ENCODE measurements around the gene MRM1. TPM values are rescaled to one million over a fixed set of nuclear protein-coding genes. Genes with fewer than 3 reads are reported as not detected.

MRM1 gene
- total and polyA plus RNA-seq, 2 experiments from 2014 or later: 7.6 to 20.4 TPM

- TF ChIP-seq, protein P1, sequence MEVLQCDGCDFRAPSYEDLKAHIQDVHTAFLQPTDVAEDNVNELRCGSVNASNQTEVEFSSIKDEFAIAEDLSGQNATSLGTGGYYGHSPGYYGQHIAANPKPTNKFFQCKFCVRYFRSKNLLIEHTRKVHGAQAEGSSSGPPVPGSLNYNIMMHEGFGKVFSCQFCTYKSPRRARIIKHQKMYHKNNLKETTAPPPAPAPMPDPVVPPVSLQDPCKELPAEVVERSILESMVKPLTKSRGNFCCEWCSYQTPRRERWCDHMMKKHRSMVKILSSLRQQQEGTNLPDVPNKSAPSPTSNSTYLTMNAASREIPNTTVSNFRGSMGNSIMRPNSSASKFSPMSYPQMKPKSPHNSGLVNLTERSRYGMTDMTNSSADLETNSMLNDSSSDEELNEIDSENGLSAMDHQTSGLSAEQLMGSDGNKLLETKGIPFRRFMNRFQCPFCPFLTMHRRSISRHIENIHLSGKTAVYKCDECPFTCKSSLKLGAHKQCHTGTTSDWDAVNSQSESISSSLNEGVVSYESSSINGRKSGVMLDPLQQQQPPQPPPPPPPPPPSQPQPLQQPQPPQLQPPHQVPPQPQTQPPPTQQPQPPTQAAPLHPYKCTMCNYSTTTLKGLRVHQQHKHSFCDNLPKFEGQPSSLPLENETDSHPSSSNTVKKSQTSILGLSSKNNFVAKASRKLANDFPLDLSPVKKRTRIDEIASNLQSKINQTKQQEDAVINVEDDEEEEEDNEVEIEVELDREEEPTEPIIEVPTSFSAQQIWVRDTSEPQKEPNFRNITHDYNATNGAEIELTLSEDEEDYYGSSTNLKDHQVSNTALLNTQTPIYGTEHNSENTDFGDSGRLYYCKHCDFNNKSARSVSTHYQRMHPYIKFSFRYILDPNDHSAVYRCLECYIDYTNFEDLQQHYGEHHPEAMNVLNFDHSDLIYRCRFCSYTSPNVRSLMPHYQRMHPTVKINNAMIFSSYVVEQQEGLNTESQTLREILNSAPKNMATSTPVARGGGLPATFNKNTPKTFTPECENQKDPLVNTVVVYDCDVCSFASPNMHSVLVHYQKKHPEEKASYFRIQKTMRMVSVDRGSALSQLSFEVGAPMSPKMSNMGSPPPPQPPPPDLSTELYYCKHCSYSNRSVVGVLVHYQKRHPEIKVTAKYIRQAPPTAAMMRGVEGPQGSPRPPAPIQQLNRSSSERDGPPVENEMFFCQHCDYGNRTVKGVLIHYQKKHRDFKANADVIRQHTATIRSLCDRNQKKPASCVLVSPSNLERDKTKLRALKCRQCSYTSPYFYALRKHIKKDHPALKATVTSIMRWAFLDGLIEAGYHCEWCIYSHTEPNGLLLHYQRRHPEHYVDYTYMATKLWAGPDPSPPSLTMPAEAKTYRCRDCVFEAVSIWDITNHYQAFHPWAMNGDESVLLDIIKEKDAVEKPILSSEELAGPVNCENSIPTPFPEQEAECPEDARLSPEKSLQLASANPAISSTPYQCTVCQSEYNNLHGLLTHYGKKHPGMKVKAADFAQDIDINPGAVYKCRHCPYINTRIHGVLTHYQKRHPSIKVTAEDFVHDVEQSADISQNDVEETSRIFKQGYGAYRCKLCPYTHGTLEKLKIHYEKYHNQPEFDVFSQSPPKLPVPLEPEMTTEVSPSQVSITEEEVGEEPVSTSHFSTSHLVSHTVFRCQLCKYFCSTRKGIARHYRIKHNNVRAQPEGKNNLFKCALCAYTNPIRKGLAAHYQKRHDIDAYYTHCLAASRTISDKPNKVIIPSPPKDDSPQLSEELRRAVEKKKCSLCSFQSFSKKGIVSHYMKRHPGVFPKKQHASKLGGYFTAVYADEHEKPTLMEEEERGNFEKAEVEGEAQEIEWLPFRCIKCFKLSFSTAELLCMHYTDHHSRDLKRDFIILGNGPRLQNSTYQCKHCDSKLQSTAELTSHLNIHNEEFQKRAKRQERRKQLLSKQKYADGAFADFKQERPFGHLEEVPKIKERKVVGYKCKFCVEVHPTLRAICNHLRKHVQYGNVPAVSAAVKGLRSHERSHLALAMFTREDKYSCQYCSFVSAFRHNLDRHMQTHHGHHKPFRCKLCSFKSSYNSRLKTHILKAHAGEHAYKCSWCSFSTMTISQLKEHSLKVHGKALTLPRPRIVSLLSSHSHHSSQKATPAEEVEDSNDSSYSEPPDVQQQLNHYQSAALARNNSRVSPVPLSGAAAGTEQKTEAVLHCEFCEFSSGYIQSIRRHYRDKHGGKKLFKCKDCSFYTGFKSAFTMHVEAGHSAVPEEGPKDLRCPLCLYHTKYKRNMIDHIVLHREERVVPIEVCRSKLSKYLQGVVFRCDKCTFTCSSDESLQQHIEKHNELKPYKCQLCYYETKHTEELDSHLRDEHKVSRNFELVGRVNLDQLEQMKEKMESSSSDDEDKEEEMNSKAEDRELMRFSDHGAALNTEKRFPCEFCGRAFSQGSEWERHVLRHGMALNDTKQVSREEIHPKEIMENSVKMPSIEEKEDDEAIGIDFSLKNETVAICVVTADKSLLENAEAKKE (CRISPR knock-in tag; IDR thresholded peaks at IDR 0.05): no peak
- TF ChIP-seq ZNF114 (CRISPR knock-in tag; IDR thresholded peaks at IDR 0.05): no peak
- no peak for TF ChIP-seq NANOG (IDR thresholded peaks at IDR 0.05; ENCODE audit: borderline replicate concordance)
These were observed 9.1 kb downstream of the MRM1 start (continued) for GRCh38 chr17:36610474-36610873.

DNA sequence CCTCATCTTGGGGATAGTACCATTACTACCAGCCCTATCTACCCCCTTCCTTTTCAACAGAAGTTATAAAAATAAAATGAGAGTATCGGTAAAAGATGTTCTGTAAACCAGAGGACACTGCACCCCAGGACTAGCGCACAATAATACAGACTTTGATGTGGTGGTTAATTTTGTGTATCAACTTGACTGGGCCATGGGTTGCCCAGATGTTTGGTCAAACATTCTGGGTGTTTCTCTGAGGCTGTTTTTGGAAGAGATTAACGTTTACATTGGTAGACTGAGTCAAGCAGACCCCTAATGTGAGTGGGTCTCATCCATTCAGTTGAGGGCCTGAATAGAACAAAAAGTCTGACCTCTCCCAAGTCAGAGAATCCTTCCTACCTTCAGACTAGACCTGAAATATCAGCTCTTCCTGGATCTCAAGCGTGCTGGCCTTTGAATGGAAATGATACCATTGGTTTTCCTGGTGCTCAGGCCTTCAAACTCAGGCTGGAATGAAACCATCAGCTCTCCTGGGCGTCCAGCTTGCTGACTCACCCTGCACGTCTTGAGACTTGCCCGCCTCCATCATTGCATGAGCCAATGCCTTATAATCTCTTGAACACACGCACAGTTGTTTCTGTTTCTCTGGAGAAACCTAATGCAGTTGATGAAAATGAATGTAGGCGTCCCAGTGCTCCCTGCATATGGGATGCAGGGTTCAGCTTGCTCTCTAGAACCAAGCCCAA lies 10.1 kb downstream of the MRM1 start:
- H3K4me1 ChIP-seq (ENCODE audit: insufficient read depth): peaks cover 31% of the 10 kb centered on the region
- no peaks in the 10 kb centered on the region for H3K27me3 ChIP-seq (ENCODE audit: insufficient read depth)
- H3K27ac Mint-ChIP-seq: no peak overlapping the region
- H3K27ac ChIP-seq (ENCODE audit: low read depth): no peak overlapping the region
- H3K79me2 ChIP-seq (replicated peaks; ENCODE audit: insufficient read depth): no peaks in the 10 kb centered on the region
- no peaks in the 10 kb centered on the region for H3K9me2 ChIP-seq (ENCODE audit: insufficient read depth)
- peaks cover 12% of the 10 kb centered on the region; the same call in 1 of the 2 replicates for H3F3A ChIP-seq (replicated peaks; ENCODE audit: low read depth)
- H3K36me3 Mint-ChIP-seq (ENCODE audit: low read depth): peaks cover 12% of the 10 kb centered on the region
- peaks cover 37% of the 10 kb centered on the region for H3K4me1 Mint-ChIP-seq
- no peak overlapping the region for H2AFZ ChIP-seq
- H3K4me2 ChIP-seq: no peak overlapping the region
- no peaks in the 10 kb centered on the region; the same call in 2 of the 3 replicates for H3K9me3 Mint-ChIP-seq
- DNase-seq (ENCODE audit: low spot score): no peak
- no peaks in the 10 kb centered on the region for H3K36me3 ChIP-seq (ENCODE audit: insufficient read depth)
- H3K27me3 Mint-ChIP-seq (ENCODE audit: insufficient read depth, low read depth, poor library complexity): peaks cover 12% of the 10 kb centered on the region
- H3K4me3 ChIP-seq: no peak overlapping the region
- H4K20me1 ChIP-seq (replicated peaks; ENCODE audit: insufficient read depth): peaks cover 9% of the 10 kb centered on the region; the same call in 1 of the 2 replicates
- ATAC-seq: no peak
- H3K4me3 Mint-ChIP-seq: no peak overlapping the region
- TF ChIP-seq STAT1 (IDR thresholded peaks at IDR 0.05; ENCODE audit: unreplicated experiment) (no peak), ZNF114 (CRISPR knock-in tag; IDR thresholded peaks at IDR 0.05) (no peak), JUNB (IDR thresholded peaks at IDR 0.05; ENCODE audit: unreplicated experiment) (no peak), POLR2AphosphoS5 (IDR thresholded peaks at IDR 0.05; ENCODE audit: low read depth) (no peak), EZH2 (IDR thresholded peaks at IDR 0.05; ENCODE audit: low read depth, unreplicated experiment) (no peak), NANOG (IDR thresholded peaks at IDR 0.05; ENCODE audit: borderline replicate concordance) (no peak), CREB1 (CRISPR knock-in tag; IDR thresholded peaks at IDR 0.05; ENCODE audit: low read depth) (no peak), EZH2phosphoT487 (IDR thresholded peaks at IDR 0.05; ENCODE audit: unreplicated experiment) (no peak)
- TF ChIP-seq, protein P2, sequence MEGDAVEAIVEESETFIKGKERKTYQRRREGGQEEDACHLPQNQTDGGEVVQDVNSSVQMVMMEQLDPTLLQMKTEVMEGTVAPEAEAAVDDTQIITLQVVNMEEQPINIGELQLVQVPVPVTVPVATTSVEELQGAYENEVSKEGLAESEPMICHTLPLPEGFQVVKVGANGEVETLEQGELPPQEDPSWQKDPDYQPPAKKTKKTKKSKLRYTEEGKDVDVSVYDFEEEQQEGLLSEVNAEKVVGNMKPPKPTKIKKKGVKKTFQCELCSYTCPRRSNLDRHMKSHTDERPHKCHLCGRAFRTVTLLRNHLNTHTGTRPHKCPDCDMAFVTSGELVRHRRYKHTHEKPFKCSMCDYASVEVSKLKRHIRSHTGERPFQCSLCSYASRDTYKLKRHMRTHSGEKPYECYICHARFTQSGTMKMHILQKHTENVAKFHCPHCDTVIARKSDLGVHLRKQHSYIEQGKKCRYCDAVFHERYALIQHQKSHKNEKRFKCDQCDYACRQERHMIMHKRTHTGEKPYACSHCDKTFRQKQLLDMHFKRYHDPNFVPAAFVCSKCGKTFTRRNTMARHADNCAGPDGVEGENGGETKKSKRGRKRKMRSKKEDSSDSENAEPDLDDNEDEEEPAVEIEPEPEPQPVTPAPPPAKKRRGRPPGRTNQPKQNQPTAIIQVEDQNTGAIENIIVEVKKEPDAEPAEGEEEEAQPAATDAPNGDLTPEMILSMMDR (conservative IDR thresholded peaks at IDR 0.05; ENCODE audit: low read depth in 2 of 2): no peak
